ENCODE data around the gene KY.

DNA sequence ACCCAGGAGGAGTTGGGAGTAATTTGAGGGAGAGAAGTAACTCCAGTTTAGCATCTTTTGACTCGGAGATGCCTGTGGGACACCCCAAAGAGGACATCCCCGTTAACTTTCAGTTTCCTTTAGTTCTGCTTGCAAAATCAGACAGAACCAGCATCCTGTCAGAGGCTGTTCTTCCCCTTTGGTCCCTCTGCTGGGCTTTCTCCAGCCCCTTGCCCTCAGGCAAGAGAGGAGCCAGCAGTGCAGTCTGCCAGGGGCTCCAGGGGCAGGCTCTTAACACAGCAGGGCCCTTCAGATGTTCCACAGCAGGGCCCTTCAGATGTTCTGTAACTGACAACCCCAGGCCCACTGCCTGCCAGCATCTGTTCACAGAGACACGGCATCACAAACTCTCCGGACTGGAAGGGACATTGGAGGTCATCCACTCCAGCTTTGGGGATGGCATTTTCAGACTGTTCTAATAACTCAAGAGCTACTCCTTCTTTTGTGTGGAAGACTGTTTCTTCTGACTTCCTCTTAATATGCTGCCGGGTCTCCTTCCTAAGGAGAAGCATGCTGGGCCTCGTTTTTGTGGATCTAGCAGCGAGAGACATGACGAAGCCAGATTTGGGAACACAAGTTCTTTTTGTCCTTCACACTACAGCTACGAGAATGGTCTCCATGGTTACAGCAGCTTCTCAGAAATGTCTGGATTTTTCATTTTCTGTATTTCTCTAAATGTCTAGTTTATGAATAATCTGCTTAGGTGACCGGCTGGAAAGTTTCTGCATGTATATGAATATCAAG, 51.9 kb downstream of the KY start:
- TF ChIP-seq, protein P1, sequence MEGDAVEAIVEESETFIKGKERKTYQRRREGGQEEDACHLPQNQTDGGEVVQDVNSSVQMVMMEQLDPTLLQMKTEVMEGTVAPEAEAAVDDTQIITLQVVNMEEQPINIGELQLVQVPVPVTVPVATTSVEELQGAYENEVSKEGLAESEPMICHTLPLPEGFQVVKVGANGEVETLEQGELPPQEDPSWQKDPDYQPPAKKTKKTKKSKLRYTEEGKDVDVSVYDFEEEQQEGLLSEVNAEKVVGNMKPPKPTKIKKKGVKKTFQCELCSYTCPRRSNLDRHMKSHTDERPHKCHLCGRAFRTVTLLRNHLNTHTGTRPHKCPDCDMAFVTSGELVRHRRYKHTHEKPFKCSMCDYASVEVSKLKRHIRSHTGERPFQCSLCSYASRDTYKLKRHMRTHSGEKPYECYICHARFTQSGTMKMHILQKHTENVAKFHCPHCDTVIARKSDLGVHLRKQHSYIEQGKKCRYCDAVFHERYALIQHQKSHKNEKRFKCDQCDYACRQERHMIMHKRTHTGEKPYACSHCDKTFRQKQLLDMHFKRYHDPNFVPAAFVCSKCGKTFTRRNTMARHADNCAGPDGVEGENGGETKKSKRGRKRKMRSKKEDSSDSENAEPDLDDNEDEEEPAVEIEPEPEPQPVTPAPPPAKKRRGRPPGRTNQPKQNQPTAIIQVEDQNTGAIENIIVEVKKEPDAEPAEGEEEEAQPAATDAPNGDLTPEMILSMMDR (IDR thresholded peaks at IDR 0.05), result no peak
- no peak for TF ChIP-seq POLR2A (IDR thresholded peaks at IDR 0.05)
